HepG2 (cell line): ENCODE results near the gene EFL1. TPM values are rescaled to one million over a fixed set of nuclear protein-coding genes. Genes with fewer than 3 reads are reported as not detected.

Experiments
- ARID4A ChIP-seq: sonication (generic); formaldehyde crosslinking; IDR thresholded peaks from 2 replicates; pipeline ENCODE4 v1.5.0; 2020; ENCODE audit warnings: mild to moderate bottlenecking, missing genetic modification reagents, borderline replicate concordance
- ARNT ChIP-seq: fragments of 450-650 bp; IDR thresholded peaks from 2 replicates; pipeline ENCODE4 v1.6.1; 2017
- BCLAF1 ChIP-seq: fragments of 450-650 bp; IDR thresholded peaks from 2 replicates; pipeline ENCODE4 v1.6.1; 2017; ENCODE audit warnings: mild to moderate bottlenecking
- HOXD1 ChIP-seq: sonication (generic); formaldehyde crosslinking; IDR thresholded peaks from 2 replicates; pipeline ENCODE4 v1.5.0; 2020; ENCODE audit warnings: missing genetic modification reagents
- MAFF ChIP-seq: IDR thresholded peaks from 2 replicates; pipeline ENCODE4 v1.6.1; 2011; ENCODE audit warnings: low read depth, low read length, improper control_type of control experiment
- POLR2A ChIP-seq, 2 experiments: IDR thresholded peaks; 2 replicates each; pipeline ENCODE4 v1.6.1; 2011; ENCODE audit warnings: low read depth in 2 of 2, low read length in 2 of 2, mild to moderate bottlenecking in 1 of 2, moderate library complexity in 1 of 2; ENCODE audit not compliant: insufficient read depth in 1 of 2
- SMARCC2 ChIP-seq: fragments of 450-650 bp; IDR thresholded peaks from 2 replicates; pipeline ENCODE4 v1.6.1; 2017; ENCODE audit warnings: antibody characterized with exemption, mild to moderate bottlenecking
- SNAPC2 ChIP-seq: sonication (generic); formaldehyde crosslinking; IDR thresholded peaks from 2 replicates; pipeline ENCODE4 v1.8.1; 2022; ENCODE audit warnings: mild to moderate bottlenecking, missing genetic modification reagents
- SP1 ChIP-seq, 2 experiments: fragments of 450-650 bp in 1 of 2; sonication (generic) in 1 of 2; formaldehyde crosslinking in 1 of 2; IDR thresholded peaks; 2 replicates each; pipeline versions ENCODE4 v1.4.0 to v1.6.1; 2016 to 2020; ENCODE audit warnings: missing genetic modification reagents in 1 of 2
- TARDBP ChIP-seq: sonication (generic); formaldehyde crosslinking; IDR thresholded peaks from 2 replicates; pipeline ENCODE4 v1.8.0; 2022; ENCODE audit warnings: mild to moderate bottlenecking, missing genetic modification reagents
- TFE3 ChIP-seq: IDR thresholded peaks from 2 replicates; pipeline ENCODE4 v1.6.1; 2016
- TOE1 ChIP-seq: sonication (generic); formaldehyde crosslinking; IDR thresholded peaks from 2 replicates; pipeline ENCODE4 v1.4.0; 2020; ENCODE audit warnings: mild to moderate bottlenecking, missing genetic modification reagents
- ZNF136 ChIP-seq: sonication (generic); formaldehyde crosslinking; IDR thresholded peaks from 2 replicates; pipeline ENCODE4 v1.8.1; 2022; ENCODE audit warnings: low read depth, mild to moderate bottlenecking, moderate library complexity, missing genetic modification reagents
- ZNF274 ChIP-seq: sonication (generic); formaldehyde crosslinking; IDR thresholded peaks from 2 replicates; pipeline ENCODE4 v1.5.1; 2020; ENCODE audit warnings: mild to moderate bottlenecking, missing genetic modification reagents
- ZNF30 ChIP-seq: sonication (generic); formaldehyde crosslinking; IDR thresholded peaks from 2 replicates; pipeline ENCODE4 v1.5.0; 2020; ENCODE audit warnings: mild to moderate bottlenecking, missing genetic modification reagents
- ZNF382 ChIP-seq: sonication (generic); formaldehyde crosslinking; IDR thresholded peaks from 2 replicates; pipeline ENCODE4 v1.5.0; 2020; ENCODE audit warnings: missing genetic modification reagents, mild to moderate bottlenecking, borderline replicate concordance
- ZNF414 ChIP-seq: sonication (generic); formaldehyde crosslinking; IDR thresholded peaks from 2 replicates; pipeline ENCODE4 v1.5.0; 2020; ENCODE audit warnings: missing genetic modification reagents
- ZNF598 ChIP-seq: sonication (generic); formaldehyde crosslinking; IDR thresholded peaks from 2 replicates; pipeline ENCODE4 v1.5.1; 2020; ENCODE audit warnings: mild to moderate bottlenecking, missing genetic modification reagents, borderline replicate concordance
- ZNF614 ChIP-seq: IDR thresholded peaks from 2 replicates; pipeline ENCODE4 v1.6.1; 2018; ENCODE audit warnings: missing biosample characterization, missing genetic modification reagents, inconsistent platforms, borderline replicate concordance
- ZNF674 ChIP-seq: sonication (generic); formaldehyde crosslinking; IDR thresholded peaks from 2 replicates; pipeline ENCODE4 v1.5.0; 2020; ENCODE audit warnings: low read depth, mild to moderate bottlenecking, missing genetic modification reagents
- ZNF839 ChIP-seq: sonication (generic); formaldehyde crosslinking; IDR thresholded peaks from 2 replicates; pipeline ENCODE4 v1.4.0; 2020; ENCODE audit warnings: missing genetic modification reagents, mild to moderate bottlenecking, borderline replicate concordance
- polyA plus RNA-seq, 8 experiments: library from polyadenylated mRNA; depleted of rRNA in 3 of 8; stranded (reverse) in 7 of 8; unstranded in 1 of 8; fragments of >200 nt; fragmentation: Illumina TruSeq in 4 of 8; extraction: Trizol in 4 of 8; gene quantifications; 2 replicates each; pipeline versions ENCODE4 v1.2.1 to v1.2.3, GENCODE V29; 2011 to 2016; ENCODE audit warnings: low read depth in 4 of 8, missing spikeins in 1 of 8, mixed read lengths in 1 of 8; ENCODE audit not compliant: insufficient read depth in 1 of 8
- total RNA-seq, 5 experiments: library from RNA; depleted of rRNA; stranded (reverse); fragments of >200 nt; fragmentation: Illumina TruSeq; extraction: Trizol; gene quantifications; 2 replicates each; pipeline ENCODE4 v1.2.3, GENCODE V29; 2016; ENCODE audit warnings: low read depth in 1 of 5

Gene EFL1
- total and polyA plus RNA-seq, 2 of the 13 experiments (the other 11 are each of a cell fraction or from before 2014, with no cell fraction given) = 6.4 to 12.0 TPM

DNA sequence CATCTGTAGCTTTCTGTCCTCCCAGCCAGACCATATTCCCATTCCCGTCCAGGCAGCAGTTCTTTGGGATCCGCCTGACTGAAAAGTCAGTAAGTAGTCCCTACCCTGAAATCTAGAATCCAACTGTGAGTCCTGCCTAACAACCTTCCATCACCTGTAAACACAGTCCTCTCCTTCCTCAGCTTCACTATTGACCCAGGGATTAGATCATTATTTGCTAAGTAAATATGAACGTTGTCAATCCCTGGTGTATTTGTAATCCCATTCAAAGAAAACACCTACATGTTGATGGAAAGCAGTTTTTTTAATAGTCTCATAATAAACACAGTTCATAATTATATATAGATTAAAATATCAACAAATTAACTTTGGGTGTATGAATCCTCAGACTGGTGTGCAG, 816 bp upstream of the EFL1 start (continued):
- no peak for TF ChIP-seq ZNF30 (CRISPR knock-in tag)
- TF ChIP-seq SNAPC2 (CRISPR knock-in tag) = no peak
- no peak; the same call in 1 of the 2 replicates for TF ChIP-seq ZNF414 (CRISPR knock-in tag)
- peak; percentile 67; the same call in 1 of the 2 replicates for TF ChIP-seq TARDBP (CRISPR knock-in tag)
- TF ChIP-seq SP1 (IDR thresholded peaks at IDR 0.05) = no peak
- TF ChIP-seq SP1 (CRISPR knock-in tag; IDR thresholded peaks at IDR 0.05) = no peak
- no peak for TF ChIP-seq ZNF274 (CRISPR knock-in tag)
- no peak; the same call in 1 of the 2 replicates for TF ChIP-seq ZNF614 (CRISPR knock-in tag)
- peak; percentile 73; the same call in 1 of the 2 replicates for TF ChIP-seq SMARCC2
- TF ChIP-seq ARNT = no peak
- no peak for TF ChIP-seq MAFF
- TF ChIP-seq TOE1 (CRISPR knock-in tag) = no peak
- no peak for TF ChIP-seq BCLAF1
- TF ChIP-seq ZNF674 (CRISPR knock-in tag) = no peak
- TF ChIP-seq ZNF136 (CRISPR knock-in tag) = no peak
- no peak for TF ChIP-seq ZNF839 (CRISPR knock-in tag)
- no peak for TF ChIP-seq POLR2A (IDR thresholded peaks at IDR 0.05; ENCODE audit: insufficient read depth in 1 of 2, low read depth in 2 of 2, low read length in 2 of 2)
- peak; percentile 79; the same call in 1 of the 2 replicates for TF ChIP-seq HOXD1 (CRISPR knock-in tag)
- no peak for TF ChIP-seq ARID4A (CRISPR knock-in tag)
- peak; percentile 65; the same call in 1 of the 2 replicates for TF ChIP-seq TFE3 (CRISPR knock-in tag)
- TF ChIP-seq ZNF382 = no peak
- no peak for TF ChIP-seq ZNF598 (CRISPR knock-in tag)
